Stimulated activated CD4-positive, alpha-beta T cell treated with anti-CD3 and anti-CD28 coated beads, TNF-alpha, amount 100 ng/mL, for 1 hour (primary cell): ENCODE results near the gene SMIM22.

Experiments
- DNase-seq, 3 donors: peaks; one replicate each; pipeline ENCODE4 v3.0.0-alpha.2; 2020; ENCODE audit warnings: low read depth in 3 of 3, low spot score in 1 of 3

The SMIM22 gene, protein sequence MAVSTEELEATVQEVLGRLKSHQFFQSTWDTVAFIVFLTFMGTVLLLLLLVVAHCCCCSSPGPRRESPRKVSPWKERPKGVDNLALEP

DNA sequence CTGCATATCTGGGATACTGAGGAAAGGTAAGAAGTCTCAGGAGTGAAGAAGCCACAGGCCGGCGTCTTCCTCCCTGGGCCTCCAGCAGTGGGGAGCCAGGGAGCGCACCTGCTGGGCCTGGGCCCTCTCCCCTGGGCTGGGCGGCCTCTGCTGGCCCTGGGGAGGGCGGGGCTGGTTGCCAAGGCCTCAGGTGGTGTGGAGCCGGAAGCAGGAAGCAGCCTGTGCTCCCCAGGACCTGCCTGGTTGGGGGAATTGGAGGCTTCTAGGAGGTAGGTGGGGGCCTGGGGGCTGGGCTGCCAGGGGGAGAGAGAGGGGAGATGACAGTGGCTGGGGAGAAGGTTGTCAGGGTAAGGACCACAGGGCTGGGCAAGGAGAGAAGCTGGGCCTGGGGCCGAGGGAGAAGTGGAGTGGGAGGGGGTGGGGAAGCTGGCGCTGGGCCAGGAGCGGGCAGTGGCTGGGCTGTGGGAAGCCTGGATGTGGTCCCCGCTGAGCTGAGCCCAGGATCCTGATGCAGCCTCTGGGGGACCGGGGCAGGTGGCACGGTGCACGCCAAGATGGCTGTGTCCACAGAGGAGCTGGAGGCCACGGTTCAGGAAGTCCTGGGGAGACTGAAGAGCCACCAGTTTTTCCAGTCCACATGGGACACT, at the start of gene SMIM22:
Gene SMIM22, plus strand, starts transcription at position 189 of the 647 bp plus-strand sequence. Its CDS starts 366 bp downstream, at position 555.
- DNase-seq, result no peak

DNA sequence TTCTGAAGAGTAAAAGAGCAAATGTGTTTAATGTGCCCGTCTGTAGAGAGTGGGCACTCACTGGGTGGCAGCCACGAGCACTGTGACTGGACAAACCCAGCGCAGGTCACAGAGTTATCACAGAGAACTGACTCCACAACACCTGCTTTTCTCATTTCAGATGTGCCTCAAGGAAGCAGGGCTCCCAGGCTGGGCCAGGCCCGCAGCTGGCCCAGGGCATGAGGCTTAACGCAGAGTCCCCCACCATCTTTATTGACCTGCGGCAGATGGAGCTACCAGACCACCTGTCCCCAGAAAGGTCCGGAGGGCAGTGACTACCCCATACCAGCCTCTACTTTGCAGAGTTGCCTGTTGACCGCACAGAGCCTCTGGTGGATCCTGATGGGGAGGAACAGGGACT, 49.0 kb upstream of the SMIM22 start:
- no peak for DNase-seq

DNA sequence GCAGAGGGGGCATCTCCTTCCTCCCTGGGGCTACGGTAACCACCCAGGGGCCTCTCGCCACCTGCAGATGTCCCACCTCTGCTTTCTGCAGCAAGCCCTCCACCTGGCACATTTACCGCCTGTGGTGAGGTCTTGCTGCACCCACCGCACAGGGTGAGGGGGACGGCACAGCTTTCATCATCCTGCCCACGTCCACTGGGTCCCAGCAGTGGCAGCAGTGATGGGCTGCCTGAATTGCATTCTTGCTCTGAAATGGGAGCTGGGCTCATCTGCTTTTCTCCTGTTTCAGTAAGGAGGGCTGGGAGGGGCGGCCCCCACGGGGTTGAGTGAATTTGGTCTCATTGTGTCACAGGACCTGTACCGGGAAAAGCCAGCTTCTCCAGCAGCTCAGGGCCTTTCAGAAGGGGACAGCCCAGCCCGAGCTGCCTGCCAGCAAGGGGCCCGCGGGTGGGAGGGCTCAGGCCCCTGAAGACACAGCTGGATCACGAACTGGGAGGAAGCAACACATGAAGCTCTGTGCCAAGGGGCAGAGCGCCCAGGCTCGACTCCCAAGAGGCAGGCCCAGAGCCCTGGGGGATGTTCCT, 48.1 kb upstream of the SMIM22 start:
- DNase-seq, result no peak

GRCh38 chr16:4747906-4748681, 47.1 kb upstream of the SMIM22 start:
- DNase-seq, result no peak

DNA sequence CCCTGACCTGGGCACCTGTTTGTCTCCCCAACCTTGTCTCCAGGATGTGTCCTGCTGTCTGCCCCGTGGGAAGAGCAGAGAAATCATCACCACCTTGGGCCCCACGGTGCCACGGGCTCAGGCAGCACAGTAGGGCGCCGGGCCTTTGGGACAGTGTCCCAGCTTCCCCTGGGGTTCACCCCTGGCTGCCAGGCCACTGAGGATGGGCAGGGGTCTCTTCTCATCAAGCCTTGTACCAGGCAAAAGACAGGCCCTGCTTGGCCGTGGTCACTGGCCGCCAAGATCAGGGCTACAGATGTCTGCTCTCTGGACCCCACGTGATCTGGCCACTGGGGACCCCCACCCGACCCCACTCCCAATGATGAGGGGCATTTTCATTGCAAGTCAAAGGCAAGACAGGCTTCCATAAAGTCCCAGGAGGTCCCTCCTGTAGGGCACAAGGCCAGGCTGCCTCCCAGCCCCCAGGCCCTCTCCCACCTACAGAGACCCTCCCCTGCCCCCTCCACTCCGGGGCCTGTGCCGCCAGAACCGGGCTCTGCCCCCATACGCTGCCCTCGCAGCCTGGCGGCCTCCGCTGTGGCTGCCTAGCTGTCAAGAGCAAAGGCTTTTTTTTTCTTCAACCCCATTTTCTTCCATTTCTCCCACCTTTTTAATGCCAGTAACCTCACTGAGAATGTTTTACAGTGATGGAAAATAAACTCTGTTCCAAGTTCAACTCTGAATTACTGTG, 46.3 kb upstream of the SMIM22 start:
- DNase-seq, result no peak

DNA sequence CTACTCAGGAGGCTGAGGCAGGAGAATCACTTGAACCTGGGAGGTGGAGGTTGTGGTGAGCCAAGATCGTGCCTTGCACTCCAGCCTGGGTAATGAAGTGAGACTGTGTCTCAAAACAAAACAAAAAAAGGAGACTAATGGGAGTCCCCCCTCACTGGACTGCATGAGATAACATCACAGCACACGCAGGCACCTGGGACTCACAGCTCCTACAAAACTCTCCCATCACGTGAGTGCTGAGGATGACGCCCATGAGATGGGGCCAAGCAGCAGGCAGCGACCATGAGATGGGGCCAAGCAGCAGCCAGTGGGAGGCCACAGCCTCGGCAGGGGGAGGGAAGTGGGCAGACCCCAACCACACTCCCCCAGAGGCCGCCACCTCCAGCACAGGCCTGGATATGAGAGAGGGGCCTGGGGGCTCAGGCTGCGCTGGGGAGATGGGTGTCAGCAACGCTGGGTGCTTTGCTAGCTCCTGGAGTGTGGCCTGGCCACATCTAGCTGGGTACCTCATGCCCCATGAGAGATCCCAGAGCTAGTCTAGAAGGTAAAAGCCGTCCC, 45.4 kb upstream of the SMIM22 start:
- DNase-seq, result no peak

DNA sequence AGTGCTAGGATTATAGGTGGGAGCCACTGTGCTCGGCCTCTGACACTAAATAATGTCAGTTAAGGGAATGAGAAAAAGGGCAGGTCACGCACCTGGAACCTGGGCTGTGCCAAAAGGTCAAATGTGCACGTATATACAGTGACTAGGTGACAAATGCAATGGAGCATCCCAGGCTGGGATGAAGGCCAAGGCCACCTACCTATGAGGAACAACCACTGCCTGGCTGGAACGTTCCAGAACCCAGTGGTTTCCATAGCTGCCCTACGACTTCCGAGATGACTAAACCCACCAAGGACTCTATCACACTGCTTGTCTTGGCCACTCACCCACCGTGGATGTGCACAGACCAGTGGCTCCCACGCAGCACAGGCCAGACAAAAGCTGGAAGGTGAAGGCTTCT, 44.3 kb upstream of the SMIM22 start:
- DNase-seq, result no peak

GRCh38 chr16:4752351-4753100, 42.6 kb upstream of the SMIM22 start:
- no peak for DNase-seq

GRCh38 chr16:4753227-4753626, 41.9 kb upstream of the SMIM22 start:
- DNase-seq, result no peak

- no peak for DNase-seq
These were observed 40.3 kb upstream of the SMIM22 start for GRCh38 chr16:4754865-4755264.

DNA sequence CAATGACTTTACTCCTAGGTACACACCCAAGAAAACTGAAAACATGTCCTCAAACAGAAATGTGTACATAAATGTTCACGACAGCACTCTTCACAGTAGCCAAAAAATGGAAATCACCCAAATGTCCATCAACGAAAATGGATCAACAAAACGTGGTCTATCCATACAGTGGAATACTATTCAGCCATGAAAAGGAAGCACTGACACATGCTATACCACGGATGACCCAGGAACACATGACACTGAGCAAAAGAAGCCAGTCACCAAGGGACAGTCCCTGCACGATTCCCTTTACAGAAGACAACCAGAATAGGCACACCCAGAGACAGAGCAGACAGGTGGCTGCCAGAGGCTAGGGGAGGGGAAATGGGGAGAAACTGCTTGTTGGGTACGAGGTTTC, 39.5 kb upstream of the SMIM22 start:
- no peak for DNase-seq

DNA sequence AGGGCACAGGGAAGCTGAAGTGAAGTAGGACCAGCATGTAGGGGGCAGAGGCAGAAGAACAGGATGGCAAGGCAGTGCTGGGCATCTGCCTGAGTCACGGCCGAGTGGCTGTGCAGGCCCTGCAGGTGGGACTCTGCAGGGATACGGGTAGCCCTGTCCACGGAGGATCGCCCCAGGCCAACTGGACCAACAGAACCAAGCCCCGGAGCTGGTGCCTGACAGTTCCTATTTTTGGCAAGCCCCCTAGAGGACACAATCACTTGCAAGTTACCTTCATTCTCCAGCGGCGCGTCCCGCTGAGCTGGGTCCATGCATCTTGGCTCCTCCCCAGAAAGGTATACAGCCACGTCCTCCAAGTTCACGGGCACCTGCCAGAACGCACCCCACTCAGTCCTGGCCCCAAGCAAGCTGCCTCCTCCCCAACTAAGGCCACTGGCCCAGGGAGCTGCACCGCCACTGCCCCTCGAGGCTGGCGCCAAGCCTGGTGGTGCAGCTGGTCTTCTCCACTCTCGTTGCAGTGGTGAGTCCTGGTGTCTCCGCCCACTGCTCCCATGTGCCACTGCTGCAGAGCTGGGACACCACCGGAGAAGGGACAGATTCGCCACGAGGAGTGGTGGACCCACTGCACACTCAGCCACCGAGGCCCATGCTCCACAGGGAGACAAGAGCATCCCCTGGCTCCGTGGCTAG, 34.8 kb upstream of the SMIM22 start:
- no peak for DNase-seq

- DNase-seq, result no peak
These were observed 33.0 kb upstream of the SMIM22 start for GRCh38 chr16:4762205-4762604.

- DNase-seq, result no peak
These were observed 31.4 kb upstream of the SMIM22 start for GRCh38 chr16:4763791-4764190.

GRCh38 chr16:4765511-4766474, 29.4 kb upstream of the SMIM22 start:
- no peak for DNase-seq

DNA sequence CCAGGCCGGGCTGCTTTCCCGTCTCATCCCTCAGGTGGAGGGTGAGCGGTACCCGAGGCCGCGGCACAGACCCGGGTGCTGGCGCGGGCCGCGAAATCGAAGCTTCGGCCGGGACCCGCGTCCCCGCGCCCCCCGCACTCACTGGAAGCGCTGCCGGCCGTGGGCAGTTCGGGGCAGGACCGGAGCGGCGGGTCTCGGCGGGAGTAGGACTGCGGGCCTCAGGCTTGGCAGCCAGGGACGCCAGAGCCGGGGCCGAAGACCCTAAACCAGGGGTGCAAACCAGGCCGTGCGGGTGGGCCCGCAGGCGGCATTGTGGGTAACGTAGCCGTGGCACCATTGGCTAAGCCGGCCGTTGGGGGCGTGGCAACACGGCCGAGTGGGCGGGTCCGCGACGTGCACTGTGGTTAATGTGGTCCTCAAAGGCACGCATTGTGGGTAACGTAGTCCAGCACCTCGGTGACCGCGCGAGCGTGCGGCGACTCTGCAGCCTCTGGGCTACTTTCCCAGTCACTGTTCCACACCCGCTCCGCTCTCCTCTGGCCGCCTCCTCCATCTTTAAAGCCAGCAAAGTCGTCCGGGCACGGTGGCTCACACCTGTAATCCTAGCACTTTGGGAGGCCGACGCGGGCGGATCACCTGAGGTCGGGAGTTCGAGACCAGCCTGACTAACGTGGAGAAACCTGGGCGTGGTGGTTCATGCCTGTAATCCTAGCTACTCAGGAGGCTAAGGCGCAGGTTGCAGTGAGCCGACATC, 28.1 kb upstream of the SMIM22 start, which contains the start of gene ZNF500:
Gene ZNF500, minus strand, starts transcription at position 288 of the 754 bp plus-strand sequence. CDS start 1,184 bp downstream, outside the sequence.
- DNase-seq, result peak; percentile 82 to 99 (median 90)

GRCh38 chr16:4767872-4768548, 27.2 kb upstream of the SMIM22 start:
- no peak for DNase-seq
